ENCODE measurements around the gene ARHGEF7.

DNA sequence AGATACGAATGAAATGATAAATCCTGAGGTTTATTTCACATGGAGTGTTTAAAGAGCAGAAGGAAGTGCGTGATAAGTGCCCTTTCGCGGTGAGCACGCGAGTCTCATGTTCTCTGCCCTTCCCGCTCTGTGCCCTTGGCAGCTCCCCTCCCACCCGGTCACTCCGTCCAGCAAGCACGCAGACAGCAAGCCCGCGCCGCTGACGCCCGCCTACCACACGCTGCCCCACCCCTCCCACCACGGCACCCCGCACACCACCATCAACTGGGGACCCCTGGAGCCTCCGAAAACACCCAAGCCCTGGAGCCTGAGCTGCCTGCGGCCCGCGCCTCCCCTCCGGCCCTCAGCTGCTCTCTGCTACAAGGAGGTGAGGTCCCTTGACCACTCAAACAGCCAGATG is 167.9 kb downstream of the ARHGEF7 start:
- TF ChIP-seq, protein P1, sequence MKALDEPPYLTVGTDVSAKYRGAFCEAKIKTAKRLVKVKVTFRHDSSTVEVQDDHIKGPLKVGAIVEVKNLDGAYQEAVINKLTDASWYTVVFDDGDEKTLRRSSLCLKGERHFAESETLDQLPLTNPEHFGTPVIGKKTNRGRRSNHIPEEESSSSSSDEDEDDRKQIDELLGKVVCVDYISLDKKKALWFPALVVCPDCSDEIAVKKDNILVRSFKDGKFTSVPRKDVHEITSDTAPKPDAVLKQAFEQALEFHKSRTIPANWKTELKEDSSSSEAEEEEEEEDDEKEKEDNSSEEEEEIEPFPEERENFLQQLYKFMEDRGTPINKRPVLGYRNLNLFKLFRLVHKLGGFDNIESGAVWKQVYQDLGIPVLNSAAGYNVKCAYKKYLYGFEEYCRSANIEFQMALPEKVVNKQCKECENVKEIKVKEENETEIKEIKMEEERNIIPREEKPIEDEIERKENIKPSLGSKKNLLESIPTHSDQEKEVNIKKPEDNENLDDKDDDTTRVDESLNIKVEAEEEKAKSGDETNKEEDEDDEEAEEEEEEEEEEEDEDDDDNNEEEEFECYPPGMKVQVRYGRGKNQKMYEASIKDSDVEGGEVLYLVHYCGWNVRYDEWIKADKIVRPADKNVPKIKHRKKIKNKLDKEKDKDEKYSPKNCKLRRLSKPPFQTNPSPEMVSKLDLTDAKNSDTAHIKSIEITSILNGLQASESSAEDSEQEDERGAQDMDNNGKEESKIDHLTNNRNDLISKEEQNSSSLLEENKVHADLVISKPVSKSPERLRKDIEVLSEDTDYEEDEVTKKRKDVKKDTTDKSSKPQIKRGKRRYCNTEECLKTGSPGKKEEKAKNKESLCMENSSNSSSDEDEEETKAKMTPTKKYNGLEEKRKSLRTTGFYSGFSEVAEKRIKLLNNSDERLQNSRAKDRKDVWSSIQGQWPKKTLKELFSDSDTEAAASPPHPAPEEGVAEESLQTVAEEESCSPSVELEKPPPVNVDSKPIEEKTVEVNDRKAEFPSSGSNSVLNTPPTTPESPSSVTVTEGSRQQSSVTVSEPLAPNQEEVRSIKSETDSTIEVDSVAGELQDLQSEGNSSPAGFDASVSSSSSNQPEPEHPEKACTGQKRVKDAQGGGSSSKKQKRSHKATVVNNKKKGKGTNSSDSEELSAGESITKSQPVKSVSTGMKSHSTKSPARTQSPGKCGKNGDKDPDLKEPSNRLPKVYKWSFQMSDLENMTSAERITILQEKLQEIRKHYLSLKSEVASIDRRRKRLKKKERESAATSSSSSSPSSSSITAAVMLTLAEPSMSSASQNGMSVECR (CRISPR knock-in tag; IDR thresholded peaks at IDR 0.05; ENCODE audit: borderline replicate concordance), result no peak
- TF ChIP-seq SMAD4 (CRISPR knock-in tag; IDR thresholded peaks at IDR 0.05), result no peak
